Pancreas (tissue), 10 donors: ENCODE data around the gene FAM216B. TPM values are rescaled to one million over a fixed set of nuclear protein-coding genes. Genes with fewer than 3 reads are reported as not detected.

Source experiments
- ATAC-seq, 4 donors: fragments of 200-7000 bp; cut with Tn5 transposase; one replicate each; pipeline versions ENCODE4 v1.8.0 to v1.9.1; 2020; ENCODE audit warnings: mild to moderate bottlenecking in 4 of 4, moderate library complexity in 4 of 4
- DNase-seq, 6 donors: peaks; one replicate each; pipeline ENCODE4 v3.0.0-alpha.2; 2020
- FAIRE-seq: peaks from 2 replicates; lab custom pipeline; 2012; peaks lifted over from hg19 to GRCh38; lab: Jason Lieb, UNC
- H3K27ac ChIP-seq, 4 donors: fragments of 200-600 bp; sonication (generic); 1 replicate in 3 of 4; 2 replicates in 1 of 4; pipeline versions ENCODE4 v1.5.0 to v1.8.0; 2020
- H3K27me3 ChIP-seq, 4 donors: fragments of 200-600 bp; one replicate each; pipeline ENCODE4 v1.8.0; 2021
- H3K36me3 ChIP-seq, 3 donors: fragments of 200-600 bp; sonication (generic) in 1 of 3; one replicate each; pipeline versions ENCODE4 v1.5.0 to v1.8.0; 2020 to 2021
- H3K4me1 ChIP-seq, 3 donors: fragments of 200-600 bp; one replicate each; pipeline ENCODE4 v1.8.0; 2021
- H3K4me3 ChIP-seq, 4 donors: fragments of 200-600 bp; sonication (generic) in 2 of 4; one replicate each; pipeline versions ENCODE4 v1.5.0 to v1.8.0; 2020 to 2021
- H3K9me3 ChIP-seq, 4 donors: fragments of 200-600 bp; one replicate each; pipeline ENCODE4 v1.8.0; 2021
- WGBS, 2 donors: extraction: QIAGEN DNeasy Blood & Tissue Kit; methylation state at CpG; one replicate each; pipeline ENCODE4 v1.1.7; 2013; 5-methylcytosine and 5-hydroxymethylcytosine counted together
- intact Hi-C, 3 donors: fragments of 100-400 bp; cut with DNase I; formaldehyde crosslinking; loops; one replicate each; pipeline versions ENCODE4 v1.11.1 to v1.14.2; 2022
- polyA plus RNA-seq, 2 donors: library from polyadenylated mRNA; stranded (reverse); fragments of 200-250 nt; gene quantifications; one replicate each; pipeline ENCODE4 v1.2.3, GENCODE V29; 2013
- total RNA-seq, 6 donors: library from RNA; stranded (reverse); fragmentation: NEBNext Ultra II Directional in 4 of 6; extraction: Animal tissue kit (Norgen Biotek cat#: 25700) in 4 of 6; gene quantifications; one replicate each; pipeline versions ENCODE4 v1.2.1 to v1.2.4, GENCODE V29; 2021 to 2023
- TF ChIP-seq, protein P1 (sequence below), 4 donors: fragments of 200-600 bp; sonication (generic) in 3 of 4; IDR thresholded peaks; one replicate each; pipeline versions ENCODE4 v1.5.0 to v1.8.0; 2021; ENCODE audit warnings: antibody characterized with exemption in 4 of 4
- donor health status: healthy with polysubstance abuse.
- donor health status: DM: no; HTN: no; CAD: no; lungs with moderate emphysema.
- donor health status: DM: no; HTN: no; CAD: no.
- donor health status: control.
- donor health status: control.
- donor health status: Bipolar disorder and iron deficiency.
- donor health status: DM: yes; HTN: yes; CAD: no.
- donor health status: DM: no; HTN: no; CAD: no.
- donor health status: DM: no; HTN: no; CAD: no.
- donor health status: DM: yes; HTN: yes; CAD: no.

FAM216B gene
- total and polyA plus RNA-seq, 8 donors, result 0.06 TPM; not detected in 7

DNA sequence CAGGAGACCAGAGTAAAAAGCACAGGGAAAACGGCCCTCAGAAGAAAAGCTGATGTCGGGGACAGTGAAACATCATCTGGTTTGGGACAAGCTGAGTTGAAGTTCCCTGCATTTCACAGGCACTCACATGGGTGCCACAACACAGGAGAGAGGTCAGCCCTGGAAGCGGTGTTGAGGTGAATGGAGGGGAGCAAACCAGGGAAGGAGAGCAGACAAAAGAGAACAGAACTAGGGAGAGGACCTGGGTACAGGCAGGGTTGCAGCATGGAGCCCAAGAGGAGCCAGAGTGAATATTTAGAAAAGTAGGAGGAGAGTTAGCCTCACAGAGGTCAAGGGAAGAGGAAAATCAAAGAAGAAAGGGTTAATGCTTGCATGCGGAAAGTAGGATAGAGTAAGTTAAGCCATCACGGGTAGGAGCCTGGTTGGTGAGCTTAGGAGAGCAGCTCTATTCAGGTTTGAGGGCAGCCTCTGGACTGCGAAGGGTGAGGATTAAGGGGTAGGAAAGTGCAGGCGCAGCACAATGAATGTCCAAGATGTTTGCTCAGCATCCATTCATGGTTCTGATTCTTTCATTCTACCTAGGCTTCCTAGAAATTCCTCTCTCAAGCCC lies 15.5 kb downstream of the FAM216B start:
- H3K4me3 ChIP-seq, result no peak overlapping the region
- intact Hi-C loops, result no loop called here
- FAIRE-seq, result no peak
- TF ChIP-seq, protein P1, sequence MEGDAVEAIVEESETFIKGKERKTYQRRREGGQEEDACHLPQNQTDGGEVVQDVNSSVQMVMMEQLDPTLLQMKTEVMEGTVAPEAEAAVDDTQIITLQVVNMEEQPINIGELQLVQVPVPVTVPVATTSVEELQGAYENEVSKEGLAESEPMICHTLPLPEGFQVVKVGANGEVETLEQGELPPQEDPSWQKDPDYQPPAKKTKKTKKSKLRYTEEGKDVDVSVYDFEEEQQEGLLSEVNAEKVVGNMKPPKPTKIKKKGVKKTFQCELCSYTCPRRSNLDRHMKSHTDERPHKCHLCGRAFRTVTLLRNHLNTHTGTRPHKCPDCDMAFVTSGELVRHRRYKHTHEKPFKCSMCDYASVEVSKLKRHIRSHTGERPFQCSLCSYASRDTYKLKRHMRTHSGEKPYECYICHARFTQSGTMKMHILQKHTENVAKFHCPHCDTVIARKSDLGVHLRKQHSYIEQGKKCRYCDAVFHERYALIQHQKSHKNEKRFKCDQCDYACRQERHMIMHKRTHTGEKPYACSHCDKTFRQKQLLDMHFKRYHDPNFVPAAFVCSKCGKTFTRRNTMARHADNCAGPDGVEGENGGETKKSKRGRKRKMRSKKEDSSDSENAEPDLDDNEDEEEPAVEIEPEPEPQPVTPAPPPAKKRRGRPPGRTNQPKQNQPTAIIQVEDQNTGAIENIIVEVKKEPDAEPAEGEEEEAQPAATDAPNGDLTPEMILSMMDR (IDR thresholded peaks at IDR 0.05), result no peak
- WGBS, 2 donors, result 76 to 80% methylated on average over 7 of the region's 7 CpGs
- no peaks in the 10 kb centered on the region for H3K9me3 ChIP-seq
- no peak for DNase-seq
- H3K36me3 ChIP-seq, result no peaks in the 10 kb centered on the region
- no peak for ATAC-seq
- no peaks in the 10 kb centered on the region for H3K27me3 ChIP-seq
- H3K4me1 ChIP-seq, result no peaks in the 10 kb centered on the region
- H3K27ac ChIP-seq, result no peak overlapping the region

DNA sequence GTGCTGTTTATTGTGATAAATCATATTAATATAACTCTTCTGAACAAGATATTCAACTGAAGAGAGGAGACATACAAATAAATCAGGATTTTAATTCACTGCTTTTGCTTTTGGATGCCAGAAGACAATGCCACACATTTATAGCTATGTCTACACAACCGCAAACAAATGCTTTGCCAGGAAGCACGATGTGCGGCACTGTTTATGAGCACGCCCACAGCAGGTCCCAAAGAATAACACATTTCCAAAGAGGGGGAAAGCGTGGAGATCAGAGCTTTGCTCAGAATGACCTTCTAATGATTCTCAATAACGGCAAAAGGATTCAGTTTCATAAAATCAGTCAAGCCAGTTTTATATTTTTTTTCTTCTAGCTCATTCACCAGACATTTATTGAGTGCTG lies 16.7 kb downstream of the FAM216B start:
- no peak for ATAC-seq

DNA sequence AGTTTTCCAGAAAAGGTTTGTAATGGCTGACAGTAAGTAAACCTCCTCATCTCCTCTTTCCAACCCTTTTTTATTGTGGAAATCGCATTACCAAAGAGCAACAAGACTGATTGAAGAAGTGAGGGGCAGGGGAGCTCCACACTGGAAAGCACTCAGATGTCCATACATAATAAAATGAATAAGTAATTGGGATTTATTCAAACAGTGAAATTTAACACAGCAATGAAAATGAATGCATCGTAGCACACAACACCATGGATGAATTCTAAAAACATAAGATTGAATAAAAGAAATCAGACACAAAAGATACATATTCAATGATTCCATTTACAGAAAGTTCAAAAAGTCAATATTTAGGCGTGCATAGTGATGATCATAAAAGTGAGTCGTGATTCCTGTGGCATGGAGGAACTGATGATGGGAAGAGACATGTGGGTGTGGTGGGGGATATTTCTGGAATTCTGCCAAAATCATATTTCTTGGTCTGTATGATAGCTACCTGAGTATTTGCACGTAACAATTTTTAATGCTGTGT lies 18.8 kb downstream of the FAM216B start:
- ATAC-seq (no peak), DNase-seq (no peak), FAIRE-seq (no peak)
- no peaks in the 10 kb centered on the region for H3K9me3 ChIP-seq
- H3K27ac ChIP-seq, result no peak overlapping the region
- intact Hi-C loops, result no loop called here
- TF ChIP-seq, protein P1 (IDR thresholded peaks at IDR 0.05), result no peak
- WGBS, 2 donors, result 57 to 59% methylated on average over 5 of the region's 5 CpGs
- H3K4me3 ChIP-seq, result no peak overlapping the region
- no peaks in the 10 kb centered on the region for H3K27me3 ChIP-seq
- no peaks in the 10 kb centered on the region for H3K36me3 ChIP-seq
- no peaks in the 10 kb centered on the region for H3K4me1 ChIP-seq

More for the DNA sequence above, 16.7 kb downstream of the FAM216B start:
- 58 to 61% methylated on average over 6 of the region's 6 CpGs for WGBS, 2 donors
- H3K27ac ChIP-seq, result no peak overlapping the region
- H3K4me1 ChIP-seq, result no peaks in the 10 kb centered on the region
- FAIRE-seq, result no peak
- no peak overlapping the region for H3K4me3 ChIP-seq
- no peak for DNase-seq
- intact Hi-C loops, result no loop called here
- no peaks in the 10 kb centered on the region for H3K36me3 ChIP-seq
- no peaks in the 10 kb centered on the region for H3K9me3 ChIP-seq
- H3K27me3 ChIP-seq, result no peaks in the 10 kb centered on the region
- TF ChIP-seq, protein P1 (IDR thresholded peaks at IDR 0.05), result no peak

DNA sequence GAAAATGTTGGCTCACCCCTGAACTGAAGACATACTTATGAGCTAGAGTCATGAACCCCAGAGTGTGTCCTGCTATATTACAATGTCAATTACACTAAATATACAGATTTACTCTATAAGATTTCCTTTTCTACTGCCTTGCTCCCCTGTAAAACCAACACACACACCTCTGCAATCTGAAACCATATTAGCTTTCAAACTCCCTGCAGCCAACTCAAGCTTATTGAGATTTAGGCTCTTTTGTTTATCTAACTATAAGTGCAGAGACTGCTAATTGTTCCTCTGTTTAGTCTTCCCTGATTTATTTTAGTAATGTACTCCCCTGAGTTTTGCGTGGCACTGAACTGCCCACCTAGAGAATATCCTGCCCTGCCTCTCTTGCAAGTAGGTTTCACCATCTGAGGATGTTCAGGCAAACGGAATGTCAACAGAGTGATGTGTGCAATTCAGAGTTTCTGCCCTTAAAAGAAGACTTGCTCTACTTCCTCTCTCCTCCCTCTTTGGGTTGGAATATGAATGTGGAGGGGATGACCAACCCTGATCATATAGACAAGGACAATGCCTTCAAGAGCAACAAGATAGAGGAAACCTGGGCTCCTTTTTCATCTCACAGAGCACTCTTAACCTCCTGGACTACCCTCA lies 22.3 kb downstream of the FAM216B start:
- Histone ChIP-seq H3K36me3 (no peaks in the 10 kb centered on the region), H3K4me3 (no peak overlapping the region), H3K27ac (no peak overlapping the region), H3K4me1 (no peaks in the 10 kb centered on the region), H3K27me3 (no peaks in the 10 kb centered on the region), H3K9me3 (no peaks in the 10 kb centered on the region)
- FAIRE-seq (no peak), ATAC-seq (no peak), DNase-seq (no peak)
- 63 to 73% methylated on average over 2 of the region's 2 CpGs for WGBS, 2 donors
- intact Hi-C loops, result no loop called here
- TF ChIP-seq, protein P1 (IDR thresholded peaks at IDR 0.05), result no peak
